ENCODE data around the gene GPR143. TPM values are rescaled to one million over a fixed set of nuclear protein-coding genes. Genes with fewer than 3 reads are reported as not detected.

GPR143 gene
- total RNA-seq, 2 donors from 2014 or later, result 2.4 to 3.1 TPM

DNA sequence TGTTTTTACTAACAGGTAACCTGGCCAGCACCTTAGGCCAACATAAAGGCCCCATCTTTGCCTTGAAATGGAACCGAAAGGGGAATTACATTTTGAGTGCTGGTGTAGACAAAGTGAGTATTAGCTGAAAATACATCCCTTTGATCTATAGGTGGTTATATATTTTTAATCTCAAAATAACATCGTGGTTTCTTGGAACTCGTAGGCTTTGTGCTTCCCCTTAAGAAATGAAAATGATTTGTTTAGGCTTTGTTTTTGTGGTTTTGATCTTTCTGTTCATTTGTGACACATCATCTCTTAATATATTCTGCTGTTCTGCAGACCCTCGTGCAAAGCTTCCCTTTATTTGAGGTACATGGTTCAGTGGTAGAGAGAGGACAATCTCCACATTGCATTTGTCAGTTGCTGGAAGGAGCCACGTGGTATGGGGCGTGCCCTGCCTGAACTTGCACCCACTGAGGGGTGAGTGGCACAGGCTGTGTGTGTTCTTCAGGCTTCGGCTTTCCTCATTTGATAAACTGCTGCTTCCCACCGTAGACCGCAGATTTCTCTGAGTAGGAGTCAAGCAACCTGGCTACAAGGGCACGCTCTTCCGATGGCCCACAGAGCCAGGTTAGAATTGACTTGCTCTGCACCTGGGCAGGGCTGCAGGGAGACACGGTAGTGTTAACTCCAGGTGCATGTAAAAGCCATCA lies 72.2 kb downstream of the GPR143 start:
- Histone ChIP-seq H3K9me3 (no peaks in the 10 kb centered on the region), H3K4me3 (no peak overlapping the region), H3K36me3 (no peaks in the 10 kb centered on the region), H3K27ac (no peak overlapping the region), H3K27me3 (replicated peaks; ENCODE audit: insufficient read depth) (no peaks in the 10 kb centered on the region), H3K4me1 (replicated peaks) (no peaks in the 10 kb centered on the region)
- intact Hi-C loops (cut with DNase I), result no loop called here
- no peak for DNase-seq (ENCODE audit: low spot score)
- 90% methylated on average over 11 of the region's 12 CpGs for WGBS
- no peak for TF ChIP-seq POLR2A (IDR thresholded peaks at IDR 0.05)
- TF ChIP-seq, protein P1, sequence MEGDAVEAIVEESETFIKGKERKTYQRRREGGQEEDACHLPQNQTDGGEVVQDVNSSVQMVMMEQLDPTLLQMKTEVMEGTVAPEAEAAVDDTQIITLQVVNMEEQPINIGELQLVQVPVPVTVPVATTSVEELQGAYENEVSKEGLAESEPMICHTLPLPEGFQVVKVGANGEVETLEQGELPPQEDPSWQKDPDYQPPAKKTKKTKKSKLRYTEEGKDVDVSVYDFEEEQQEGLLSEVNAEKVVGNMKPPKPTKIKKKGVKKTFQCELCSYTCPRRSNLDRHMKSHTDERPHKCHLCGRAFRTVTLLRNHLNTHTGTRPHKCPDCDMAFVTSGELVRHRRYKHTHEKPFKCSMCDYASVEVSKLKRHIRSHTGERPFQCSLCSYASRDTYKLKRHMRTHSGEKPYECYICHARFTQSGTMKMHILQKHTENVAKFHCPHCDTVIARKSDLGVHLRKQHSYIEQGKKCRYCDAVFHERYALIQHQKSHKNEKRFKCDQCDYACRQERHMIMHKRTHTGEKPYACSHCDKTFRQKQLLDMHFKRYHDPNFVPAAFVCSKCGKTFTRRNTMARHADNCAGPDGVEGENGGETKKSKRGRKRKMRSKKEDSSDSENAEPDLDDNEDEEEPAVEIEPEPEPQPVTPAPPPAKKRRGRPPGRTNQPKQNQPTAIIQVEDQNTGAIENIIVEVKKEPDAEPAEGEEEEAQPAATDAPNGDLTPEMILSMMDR (IDR thresholded peaks at IDR 0.05), result no peak
- TF ChIP-seq POLR2AphosphoS5 (IDR thresholded peaks at IDR 0.05), result no peak

DNA sequence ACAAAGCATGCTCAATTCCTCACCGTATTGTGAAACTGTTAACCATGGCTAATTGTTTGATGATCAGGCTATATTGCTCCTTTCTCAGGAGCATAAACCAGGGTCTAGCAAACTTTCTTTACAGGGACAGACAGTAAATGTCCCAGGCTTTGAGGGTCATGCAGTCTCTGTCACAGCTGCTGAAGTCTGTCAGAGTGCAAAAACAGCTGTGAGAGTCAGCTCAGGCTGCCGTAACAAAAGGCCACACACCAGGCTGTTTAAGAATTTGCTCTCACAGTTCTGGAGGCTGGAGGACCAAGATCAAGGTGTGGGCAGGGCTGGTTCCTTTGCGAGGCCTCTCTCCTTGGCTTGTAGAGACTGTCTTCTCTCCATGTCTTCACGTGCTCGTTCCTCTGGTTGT lies 75.6 kb downstream of the GPR143 start:
- intact Hi-C loops (cut with DNase I), result no loop called here
- Histone ChIP-seq H3K27me3 (replicated peaks; ENCODE audit: insufficient read depth) (no peaks in the 10 kb centered on the region), H3K4me3 (no peak overlapping the region), H3K27ac (no peak overlapping the region), H3K36me3 (no peaks in the 10 kb centered on the region), H3K4me1 (replicated peaks) (no peaks in the 10 kb centered on the region), H3K9me3 (no peaks in the 10 kb centered on the region)
- 88% methylated on average over 5 of the region's 5 CpGs for WGBS
- TF ChIP-seq, protein P1 (IDR thresholded peaks at IDR 0.05), result no peak
- TF ChIP-seq POLR2A (IDR thresholded peaks at IDR 0.05) (no peak), POLR2AphosphoS5 (IDR thresholded peaks at IDR 0.05) (no peak)
- DNase-seq (ENCODE audit: low spot score), result no peak

DNA sequence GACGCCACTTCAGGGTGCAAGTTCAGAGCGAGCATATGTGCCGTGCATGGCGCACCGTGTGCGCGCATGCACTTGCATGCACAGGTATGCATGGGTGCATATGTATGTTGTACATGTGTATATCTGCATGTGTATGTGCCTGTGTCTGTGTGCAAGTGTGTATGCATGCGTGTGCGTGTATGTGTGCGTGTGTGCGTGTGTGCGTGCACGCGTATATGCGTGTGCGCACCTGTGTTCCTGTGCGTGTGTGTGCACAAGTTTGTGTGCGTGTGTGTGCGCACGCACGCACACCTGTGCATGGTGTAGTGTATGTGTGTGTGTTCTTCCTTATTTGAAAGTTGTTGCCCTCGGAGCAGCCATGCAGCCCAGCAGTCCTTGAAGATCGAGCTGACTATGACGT lies 76.8 kb downstream of the GPR143 start:
- Histone ChIP-seq H3K27ac (no peak overlapping the region), H3K36me3 (no peaks in the 10 kb centered on the region), H3K27me3 (replicated peaks; ENCODE audit: insufficient read depth) (no peaks in the 10 kb centered on the region), H3K4me3 (no peak overlapping the region), H3K9me3 (no peaks in the 10 kb centered on the region), H3K4me1 (replicated peaks) (no peaks in the 10 kb centered on the region)
- 92% methylated on average over 17 of the region's 24 CpGs for WGBS
- intact Hi-C loops (cut with DNase I), result no loop called here
- TF ChIP-seq POLR2A (IDR thresholded peaks at IDR 0.05) (no peak), POLR2AphosphoS5 (IDR thresholded peaks at IDR 0.05) (no peak)
- TF ChIP-seq, protein P1 (IDR thresholded peaks at IDR 0.05), result no peak
- no peak for DNase-seq (ENCODE audit: low spot score)

DNA sequence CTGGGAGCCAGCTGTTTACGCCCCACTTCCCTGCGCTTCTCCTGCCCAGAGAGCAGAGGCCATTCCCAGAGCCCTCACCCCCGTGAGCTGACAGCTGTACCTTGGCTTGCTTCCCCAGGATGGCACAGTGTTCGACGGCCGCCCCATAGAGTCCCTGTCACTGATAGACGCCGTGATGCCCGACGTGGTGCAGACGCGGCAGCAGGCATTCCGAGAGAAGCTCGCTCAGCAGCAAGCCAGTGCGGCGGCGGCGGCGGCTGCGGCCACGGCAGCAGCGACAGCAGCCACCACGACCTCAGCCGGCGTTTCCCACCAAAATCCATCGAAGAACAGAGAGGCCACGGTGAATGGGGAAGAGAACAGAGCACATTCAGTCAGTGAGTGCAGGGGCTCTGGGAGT lies 77.7 kb downstream of the GPR143 start:
- Histone ChIP-seq H3K36me3 (no peaks in the 10 kb centered on the region), H3K27me3 (replicated peaks; ENCODE audit: insufficient read depth) (no peaks in the 10 kb centered on the region), H3K4me3 (no peak overlapping the region), H3K4me1 (replicated peaks) (no peaks in the 10 kb centered on the region), H3K9me3 (no peaks in the 10 kb centered on the region), H3K27ac (no peak overlapping the region)
- DNase-seq (ENCODE audit: low spot score), result no peak
- intact Hi-C loops (cut with DNase I), result no loop called here
- WGBS, result 90% methylated on average over 15 of the region's 27 CpGs
- no peak for TF ChIP-seq POLR2A (IDR thresholded peaks at IDR 0.05)
- no peak for TF ChIP-seq POLR2AphosphoS5 (IDR thresholded peaks at IDR 0.05)
- TF ChIP-seq, protein P1 (IDR thresholded peaks at IDR 0.05), result no peak

DNA sequence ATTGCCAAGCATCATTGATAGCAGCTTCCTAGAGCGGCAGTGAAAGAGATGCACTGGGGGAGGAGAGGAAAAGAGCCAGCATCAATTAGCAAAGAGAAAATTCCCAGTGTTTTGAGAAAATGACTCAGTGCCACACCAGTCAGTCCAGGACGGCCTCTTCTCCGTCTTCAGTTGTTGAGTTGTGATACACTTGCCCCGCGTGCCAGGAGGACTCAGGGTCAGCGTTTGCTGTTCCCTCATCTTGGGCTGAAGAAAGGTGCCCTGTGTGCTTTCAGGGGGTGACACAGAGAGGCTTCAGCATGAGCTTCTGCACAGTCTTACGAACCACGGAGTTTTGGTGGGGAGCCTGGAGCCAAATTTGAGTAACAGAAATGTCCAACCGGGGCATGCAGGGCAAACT lies 82.3 kb downstream of the GPR143 start:
- H3K4me1 ChIP-seq (replicated peaks), result no peaks in the 10 kb centered on the region
- H3K9me3 ChIP-seq, result no peaks in the 10 kb centered on the region
- no peak overlapping the region for H3K27ac ChIP-seq
- WGBS, result 69% methylated on average over 8 of the region's 9 CpGs
- TF ChIP-seq, protein P1 (IDR thresholded peaks at IDR 0.05), result no peak
- TF ChIP-seq POLR2AphosphoS5 (IDR thresholded peaks at IDR 0.05), result no peak
- no peak for TF ChIP-seq POLR2A (IDR thresholded peaks at IDR 0.05)
- H3K27me3 ChIP-seq (replicated peaks; ENCODE audit: insufficient read depth), result no peaks in the 10 kb centered on the region
- H3K36me3 ChIP-seq, result no peaks in the 10 kb centered on the region
- H3K4me3 ChIP-seq, result no peak overlapping the region
- no peak for DNase-seq (ENCODE audit: low spot score)
- intact Hi-C loops (cut with DNase I), result no loop called here

Measured in prostate gland (tissue), 2 donors.